Neutrophil (primary cell): Measurements from ENCODE around the gene CD81.

Experiments used
- H3K27ac ChIP-seq: fragments of 200-600 bp; sonication (generic); 2 replicates; pipeline ENCODE4 v1.5.1; 2016; ENCODE audit warnings: mild to moderate bottlenecking, moderate library complexity
- H3K27me3 ChIP-seq: fragments of 200-600 bp; sonication (generic); 2 replicates; pipeline ENCODE4 v1.6.0; 2016; ENCODE audit warnings: mild to moderate bottlenecking
- H3K36me3 ChIP-seq: fragments of 200-600 bp; sonication (generic); 2 replicates; pipeline ENCODE4 v1.5.1; 2017
- H3K4me1 ChIP-seq, 2 experiments: fragments of 200-600 bp in 1 of 2; sonication (generic) in 1 of 2; 1 replicate in 1 of 2; 2 replicates in 1 of 2; pipeline versions ENCODE4 v1.5.1 to v1.6.1; 2013 to 2016; ENCODE audit warnings: low read depth in 1 of 2, low read length in 1 of 2, mild to moderate bottlenecking in 1 of 2, moderate library complexity in 1 of 2; ENCODE audit not compliant: control insufficient read depth in 1 of 2, insufficient read depth in 1 of 2
- H3K4me3 ChIP-seq, 2 experiments: fragments of 200-600 bp in 1 of 2; sonication (generic) in 1 of 2; 1 replicate in 1 of 2; 2 replicates in 1 of 2; pipeline ENCODE4 v1.5.1; 2013 to 2016; ENCODE audit warnings: low read depth in 1 of 2, low read length in 1 of 2, mild to moderate bottlenecking in 1 of 2, moderate library complexity in 1 of 2
- H3K9me3 ChIP-seq: fragments of 200-600 bp; sonication (generic); 2 replicates; pipeline ENCODE4 v1.5.1; 2016
- TF ChIP-seq, protein P1 (sequence below): fragments of 200-600 bp; sonication (generic); IDR thresholded peaks from 2 replicates; pipeline ENCODE4 v1.5.1; 2016; ENCODE audit warnings: antibody characterized with exemption

CD81 gene

DNA sequence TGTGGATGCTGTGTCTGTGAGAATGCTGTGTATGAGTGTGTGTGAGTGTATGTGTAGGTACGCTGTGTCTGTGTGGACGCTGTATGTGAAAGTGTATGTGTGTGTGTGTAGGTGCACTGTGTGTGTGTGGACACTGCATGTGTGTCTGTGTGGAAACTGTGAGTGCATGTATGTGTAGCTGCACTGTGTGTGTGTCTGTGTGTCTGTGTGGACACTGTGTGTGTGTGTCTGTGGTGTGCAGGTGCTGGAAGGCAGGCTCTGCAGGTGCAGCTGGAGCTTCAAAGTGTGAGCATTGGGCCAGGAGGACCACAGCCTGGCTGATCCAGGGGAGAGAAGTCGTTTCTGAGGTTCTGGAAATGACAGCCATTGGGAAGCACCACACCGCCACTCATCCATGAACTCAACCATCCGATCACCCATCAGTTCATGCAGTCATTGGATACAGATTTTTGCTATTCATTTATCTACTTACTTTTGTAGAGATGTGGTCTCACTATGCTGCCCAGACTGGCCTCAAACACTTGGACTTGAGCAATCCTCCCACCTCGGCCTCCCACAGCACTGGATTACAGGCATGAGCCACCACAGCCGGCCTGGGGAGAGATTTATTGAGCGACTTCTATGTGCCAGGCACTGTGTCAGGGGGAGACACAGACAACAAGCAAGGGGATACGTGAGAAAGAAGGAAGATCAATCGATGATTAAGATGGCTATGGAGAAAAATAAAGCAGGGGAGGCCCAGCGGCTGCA lies 57.6 kb downstream of the CD81 start:
- Histone ChIP-seq H3K4me3 (no peak overlapping the region), H3K4me1 (no peaks in the 10 kb centered on the region), H3K36me3 (no peaks in the 10 kb centered on the region), H3K27me3 (peaks cover 57% of the 10 kb centered on the region), H3K27ac (no peak overlapping the region), H3K9me3 (no peaks in the 10 kb centered on the region)
- TF ChIP-seq, protein P1, sequence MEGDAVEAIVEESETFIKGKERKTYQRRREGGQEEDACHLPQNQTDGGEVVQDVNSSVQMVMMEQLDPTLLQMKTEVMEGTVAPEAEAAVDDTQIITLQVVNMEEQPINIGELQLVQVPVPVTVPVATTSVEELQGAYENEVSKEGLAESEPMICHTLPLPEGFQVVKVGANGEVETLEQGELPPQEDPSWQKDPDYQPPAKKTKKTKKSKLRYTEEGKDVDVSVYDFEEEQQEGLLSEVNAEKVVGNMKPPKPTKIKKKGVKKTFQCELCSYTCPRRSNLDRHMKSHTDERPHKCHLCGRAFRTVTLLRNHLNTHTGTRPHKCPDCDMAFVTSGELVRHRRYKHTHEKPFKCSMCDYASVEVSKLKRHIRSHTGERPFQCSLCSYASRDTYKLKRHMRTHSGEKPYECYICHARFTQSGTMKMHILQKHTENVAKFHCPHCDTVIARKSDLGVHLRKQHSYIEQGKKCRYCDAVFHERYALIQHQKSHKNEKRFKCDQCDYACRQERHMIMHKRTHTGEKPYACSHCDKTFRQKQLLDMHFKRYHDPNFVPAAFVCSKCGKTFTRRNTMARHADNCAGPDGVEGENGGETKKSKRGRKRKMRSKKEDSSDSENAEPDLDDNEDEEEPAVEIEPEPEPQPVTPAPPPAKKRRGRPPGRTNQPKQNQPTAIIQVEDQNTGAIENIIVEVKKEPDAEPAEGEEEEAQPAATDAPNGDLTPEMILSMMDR: no peak

DNA sequence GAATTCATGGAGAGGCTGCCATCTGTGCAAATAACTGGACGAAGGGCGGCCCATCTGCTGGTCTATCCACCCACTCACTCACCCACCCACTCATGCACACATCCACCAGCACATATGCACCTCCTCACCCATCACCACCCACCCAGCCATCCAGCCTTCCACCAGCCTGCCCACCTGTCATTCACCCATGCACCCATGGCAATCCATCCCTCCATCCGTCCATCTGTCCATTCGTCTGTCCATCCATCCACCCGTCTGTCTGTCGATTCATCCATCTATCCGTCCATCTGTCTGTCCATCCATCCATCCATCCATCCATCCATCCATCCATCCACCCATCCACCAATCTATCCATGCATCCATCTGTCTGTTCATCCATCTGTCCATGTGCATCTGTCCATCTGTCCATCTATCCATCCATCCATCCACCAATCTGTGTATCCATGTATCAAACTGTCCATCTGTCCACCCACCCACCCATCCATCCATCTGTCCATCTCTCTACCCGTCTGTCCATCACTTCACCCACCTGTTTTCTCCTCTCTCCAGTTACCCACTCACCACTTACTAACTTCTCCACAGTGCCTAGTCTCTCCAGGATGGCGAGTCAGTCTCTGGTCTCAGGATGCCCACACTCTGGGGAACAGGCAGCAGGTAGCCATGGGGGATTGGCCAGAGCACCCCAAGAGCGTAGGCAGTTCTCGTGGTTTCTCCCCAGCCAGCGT lies 58.3 kb downstream of the CD81 start:
- Histone ChIP-seq H3K9me3 (no peaks in the 10 kb centered on the region), H3K27ac (no peak overlapping the region), H3K4me3 (no peak overlapping the region), H3K27me3 (peaks cover 65% of the 10 kb centered on the region), H3K4me1 (no peaks in the 10 kb centered on the region), H3K36me3 (no peaks in the 10 kb centered on the region)
- TF ChIP-seq, protein P1: no peak

DNA sequence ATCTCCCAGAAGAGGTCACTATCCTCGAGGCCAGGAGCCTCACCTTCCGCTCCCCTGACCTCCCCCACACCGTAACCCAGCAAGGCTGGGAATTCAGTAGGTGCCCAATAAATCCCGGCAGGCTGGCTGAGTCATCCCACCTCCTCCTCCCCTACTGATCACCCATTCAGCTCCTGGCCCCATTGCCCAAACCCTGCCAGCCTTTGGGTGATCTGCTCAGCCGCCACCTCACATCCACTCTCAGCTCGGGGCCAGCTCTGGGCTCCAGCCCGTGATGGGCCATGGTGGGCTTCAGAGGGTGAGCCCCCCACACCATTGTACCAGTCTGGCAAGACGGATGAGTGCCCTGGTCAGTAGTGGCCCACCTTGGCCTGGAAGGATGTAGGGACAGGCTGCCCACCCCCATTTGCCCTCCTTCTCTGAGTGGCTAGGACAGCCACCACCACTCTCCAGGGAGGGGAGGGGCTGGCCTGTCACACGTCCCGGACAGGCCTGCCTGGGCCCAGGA lies 59.0 kb downstream of the CD81 start:
- Histone ChIP-seq H3K9me3 (no peaks in the 10 kb centered on the region), H3K36me3 (no peaks in the 10 kb centered on the region)
- TF ChIP-seq, protein P1: no peak

DNA sequence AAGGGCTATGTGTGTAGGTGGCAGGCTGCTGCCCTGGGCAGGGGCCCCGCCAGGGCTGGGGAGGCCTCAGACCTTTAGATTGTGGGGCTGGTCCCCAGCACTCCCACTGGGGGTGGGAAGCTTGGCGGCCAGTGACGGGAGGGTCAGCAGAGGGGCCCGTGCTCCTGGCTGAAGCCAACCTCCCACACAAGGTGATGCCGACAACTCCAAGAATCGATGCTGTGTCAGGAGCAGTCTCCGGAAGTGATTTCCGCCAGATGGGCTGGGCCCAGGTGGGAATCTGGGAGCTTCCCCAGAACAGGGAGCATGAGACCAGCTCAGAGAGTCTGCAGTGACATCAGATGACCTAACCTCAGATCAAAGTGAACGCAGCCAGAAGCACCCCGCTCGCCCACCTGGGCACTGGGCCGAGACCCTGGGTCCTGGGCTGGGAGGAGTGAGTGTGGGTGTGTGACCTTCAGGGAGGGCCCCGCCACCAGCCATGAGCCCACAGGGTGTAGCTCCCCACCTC lies 59.5 kb downstream of the CD81 start:
- Histone ChIP-seq H3K36me3 (no peaks in the 10 kb centered on the region), H3K27me3 (peaks cover 76% of the 10 kb centered on the region), H3K9me3 (no peaks in the 10 kb centered on the region), H3K4me3 (no peak overlapping the region), H3K4me1 (no peaks in the 10 kb centered on the region), H3K27ac (no peak overlapping the region)
- TF ChIP-seq, protein P1: no peak

More for the DNA sequence above, 59.0 kb downstream of the CD81 start:
- H3K4me3 ChIP-seq: no peak overlapping the region
- H3K27me3 ChIP-seq: peaks cover 71% of the 10 kb centered on the region
- no peak overlapping the region for H3K27ac ChIP-seq
- H3K4me1 ChIP-seq: no peaks in the 10 kb centered on the region

DNA sequence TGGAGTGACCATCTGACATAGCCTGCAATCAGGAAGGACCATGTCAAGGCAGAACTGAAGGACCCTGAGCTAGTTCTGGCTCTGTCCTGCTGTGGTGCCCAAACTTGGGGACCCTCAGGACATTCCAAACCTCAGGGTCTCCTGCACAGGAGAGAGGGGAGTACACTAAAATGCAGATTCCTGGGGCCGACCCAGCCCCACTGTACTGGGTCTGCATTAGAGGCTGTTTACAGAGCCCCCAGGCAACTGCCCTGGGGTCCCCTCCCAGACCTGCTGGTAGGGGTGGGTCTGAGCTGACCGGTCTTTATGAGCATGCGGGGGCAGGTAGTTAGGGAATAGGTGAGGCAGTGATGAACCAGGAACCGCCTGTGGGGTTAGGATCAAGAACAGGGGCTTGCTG lies 60.4 kb downstream of the CD81 start:
- H3K27me3 ChIP-seq: peaks cover 85% of the 10 kb centered on the region
- H3K9me3 ChIP-seq: no peaks in the 10 kb centered on the region
- TF ChIP-seq, protein P1: no peak
- H3K27ac ChIP-seq: no peak overlapping the region
- no peak overlapping the region for H3K4me3 ChIP-seq
- H3K36me3 ChIP-seq: no peaks in the 10 kb centered on the region
- H3K4me1 ChIP-seq: no peaks in the 10 kb centered on the region
